ENCODE measurements around the gene NUDT13.

NUDT13 gene

DNA sequence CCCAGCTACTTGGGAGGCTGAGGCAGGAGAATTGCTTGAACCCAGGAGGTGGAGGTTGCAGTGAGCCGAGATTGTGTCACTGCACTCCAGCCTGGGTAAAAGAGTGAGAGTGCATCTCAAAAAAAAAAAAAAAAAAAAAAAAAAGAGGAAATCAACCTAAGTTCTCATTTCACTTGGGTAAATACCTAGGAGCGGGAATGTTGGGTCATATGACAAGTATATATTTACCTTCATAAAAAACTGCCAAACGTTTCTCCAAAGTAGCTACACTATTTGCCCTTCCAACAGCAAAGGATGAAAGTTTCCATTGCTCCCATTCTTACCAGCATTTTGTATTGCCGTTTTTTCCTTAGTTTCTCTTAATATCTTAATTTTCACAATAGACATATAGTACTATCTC, 23.4 kb upstream of the NUDT13 start:
- H3K36me3 ChIP-seq (ENCODE audit: control insufficient read depth, insufficient read depth, low read length): no peaks in the 10 kb centered on the region
- no peaks in the 10 kb centered on the region for H3K27me3 ChIP-seq (ENCODE audit: control insufficient read depth, insufficient read depth, low read length)
- H3K4me1 ChIP-seq (ENCODE audit: control insufficient read depth, insufficient read depth, low read length): no peaks in the 10 kb centered on the region
- no peak overlapping the region for H3K4me3 ChIP-seq (ENCODE audit: low read depth, low read length)
- H3K9me3 ChIP-seq (ENCODE audit: control insufficient read depth, insufficient read depth, low read depth, low read length): no peaks in the 10 kb centered on the region
- no peak overlapping the region for H3K27ac ChIP-seq (ENCODE audit: low read depth, low read length)
- no peak overlapping the region for H3K9ac ChIP-seq (ENCODE audit: low read length)

DNA sequence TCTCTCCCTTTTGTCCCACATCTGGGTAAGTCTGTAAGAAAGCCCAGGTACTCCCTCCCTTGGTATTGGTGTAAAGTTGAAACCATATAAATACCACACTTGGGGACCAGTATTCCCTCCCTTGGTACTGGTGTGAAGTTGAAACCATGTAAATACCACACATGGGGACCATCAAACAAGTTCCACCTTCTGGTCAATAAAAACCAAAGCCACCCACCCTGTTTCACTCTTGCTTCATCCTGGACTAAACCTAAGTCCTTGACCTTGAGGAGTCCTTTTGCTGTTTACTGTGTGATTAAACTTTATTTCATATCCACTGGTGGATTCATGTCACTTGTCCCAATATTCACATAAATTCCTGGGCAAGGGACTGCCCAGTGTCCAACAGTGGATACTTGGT, 22.0 kb upstream of the NUDT13 start:
- H3K36me3 ChIP-seq (ENCODE audit: control insufficient read depth, insufficient read depth, low read length): no peaks in the 10 kb centered on the region
- H3K4me1 ChIP-seq (ENCODE audit: control insufficient read depth, insufficient read depth, low read length): no peaks in the 10 kb centered on the region
- H3K9me3 ChIP-seq (ENCODE audit: control insufficient read depth, insufficient read depth, low read depth, low read length): no peaks in the 10 kb centered on the region
- H3K27me3 ChIP-seq (ENCODE audit: control insufficient read depth, insufficient read depth, low read length): no peaks in the 10 kb centered on the region
- no peak overlapping the region for H3K9ac ChIP-seq (ENCODE audit: low read length)
- H3K27ac ChIP-seq (ENCODE audit: low read depth, low read length): no peak overlapping the region
- H3K4me3 ChIP-seq (ENCODE audit: low read depth, low read length): no peak overlapping the region

DNA sequence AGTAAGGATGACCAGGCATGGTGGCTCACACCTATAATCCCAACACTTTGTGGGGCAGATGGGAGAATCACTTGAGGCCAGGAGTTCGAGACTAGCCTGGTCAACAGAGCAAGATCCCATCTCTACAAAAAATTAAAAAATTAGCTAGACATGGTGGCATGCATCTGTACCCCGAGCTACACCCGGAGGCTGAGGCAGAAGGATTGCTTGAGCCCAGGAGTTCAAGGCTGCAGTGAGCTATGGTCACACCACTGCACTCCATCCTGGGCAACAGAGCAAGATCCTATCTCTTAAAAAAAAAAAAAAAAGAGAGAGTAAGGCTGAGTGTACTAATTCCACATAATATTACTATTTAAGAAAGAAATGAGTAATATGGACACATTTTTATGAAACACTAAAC, 17.4 kb upstream of the NUDT13 start:
- Histone ChIP-seq H3K4me1 (ENCODE audit: control insufficient read depth, insufficient read depth, low read length) (peaks cover 11% of the 10 kb centered on the region), H3K27ac (ENCODE audit: low read depth, low read length) (no peak overlapping the region), H3K4me3 (ENCODE audit: low read depth, low read length) (no peak overlapping the region), H3K27me3 (ENCODE audit: control insufficient read depth, insufficient read depth, low read length) (no peaks in the 10 kb centered on the region), H3K9me3 (ENCODE audit: control insufficient read depth, insufficient read depth, low read depth, low read length) (no peaks in the 10 kb centered on the region), H3K36me3 (ENCODE audit: control insufficient read depth, insufficient read depth, low read length) (no peaks in the 10 kb centered on the region), H3K9ac (ENCODE audit: low read length) (no peak overlapping the region)

DNA sequence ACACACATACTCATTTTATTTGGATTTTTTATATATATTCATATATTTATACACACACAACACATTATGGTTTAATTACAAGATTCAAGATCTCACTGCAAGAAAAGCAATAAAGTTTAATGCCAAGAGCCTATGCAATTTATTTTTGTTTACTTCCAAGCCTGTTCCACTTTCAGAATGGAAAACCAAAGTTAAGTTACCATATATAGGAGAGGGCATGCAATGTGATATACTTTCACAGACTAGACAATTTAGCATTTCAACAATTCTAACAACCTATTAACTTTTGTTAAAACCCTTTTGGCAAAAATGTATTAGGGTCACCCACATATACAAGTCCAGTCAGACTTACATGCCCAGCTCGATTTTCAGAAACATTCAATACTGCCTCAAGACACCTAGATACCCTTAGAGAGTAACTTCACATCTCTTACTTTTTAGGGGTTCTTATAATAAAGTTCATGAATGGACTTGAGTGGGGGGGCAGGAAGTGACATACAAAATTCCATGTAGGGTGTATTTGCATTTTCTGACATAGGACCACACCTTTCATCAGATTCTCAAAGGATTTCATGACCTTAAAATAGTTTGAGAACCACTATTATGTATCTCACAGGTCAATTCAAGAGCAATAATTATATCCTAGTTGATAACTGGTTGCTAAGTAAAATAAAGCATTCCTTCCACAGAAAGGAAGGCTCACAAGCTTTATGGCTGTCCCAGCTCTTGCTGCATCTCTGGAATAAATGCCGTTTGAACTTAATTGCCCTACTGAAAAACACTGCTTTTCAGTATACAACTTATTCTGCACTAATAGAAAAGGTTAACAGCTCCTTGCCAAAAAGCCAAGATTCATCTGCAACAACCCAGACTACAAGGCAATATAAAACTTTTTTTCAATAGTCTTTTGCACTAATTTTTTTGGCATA, 16.1 kb upstream of the NUDT13 start:
- Histone ChIP-seq H3K9ac (ENCODE audit: low read length) (peak overlapping the region; percentile 1), H3K36me3 (ENCODE audit: control insufficient read depth, insufficient read depth, low read length) (no peaks in the 10 kb centered on the region), H3K9me3 (ENCODE audit: control insufficient read depth, insufficient read depth, low read depth, low read length) (no peaks in the 10 kb centered on the region), H3K4me3 (ENCODE audit: low read depth, low read length) (peak overlapping the region; percentile 94), H3K4me1 (ENCODE audit: control insufficient read depth, insufficient read depth, low read length) (peaks cover 11% of the 10 kb centered on the region), H3K27me3 (ENCODE audit: control insufficient read depth, insufficient read depth, low read length) (no peaks in the 10 kb centered on the region), H3K27ac (ENCODE audit: low read depth, low read length) (no peak overlapping the region)

DNA sequence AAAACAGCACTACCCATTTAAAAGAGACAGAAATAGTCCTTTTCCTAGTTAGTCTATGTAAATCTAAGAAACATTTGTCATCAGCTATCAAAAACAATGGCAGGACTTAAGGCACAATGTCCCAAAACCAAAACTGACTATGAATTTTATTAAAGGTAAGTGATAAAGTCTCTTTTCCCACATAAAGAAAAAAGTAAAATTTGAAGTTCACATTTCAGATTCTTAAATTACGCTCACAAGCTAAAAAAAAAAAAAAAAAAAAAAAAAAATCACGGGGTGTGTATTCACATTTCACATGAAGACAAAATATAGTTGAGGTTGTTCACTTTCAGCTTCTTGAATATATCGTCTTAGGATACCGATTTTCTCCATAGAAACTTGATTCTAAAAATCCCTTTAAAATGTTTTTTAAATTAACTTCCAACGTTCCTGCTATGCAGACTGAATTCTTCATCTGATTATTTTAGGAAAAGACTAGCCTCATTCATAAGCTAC, 15.2 kb upstream of the NUDT13 start:
- H3K27ac ChIP-seq (ENCODE audit: low read depth, low read length): no peak overlapping the region; the same call in 1 of the 2 replicates

DNA sequence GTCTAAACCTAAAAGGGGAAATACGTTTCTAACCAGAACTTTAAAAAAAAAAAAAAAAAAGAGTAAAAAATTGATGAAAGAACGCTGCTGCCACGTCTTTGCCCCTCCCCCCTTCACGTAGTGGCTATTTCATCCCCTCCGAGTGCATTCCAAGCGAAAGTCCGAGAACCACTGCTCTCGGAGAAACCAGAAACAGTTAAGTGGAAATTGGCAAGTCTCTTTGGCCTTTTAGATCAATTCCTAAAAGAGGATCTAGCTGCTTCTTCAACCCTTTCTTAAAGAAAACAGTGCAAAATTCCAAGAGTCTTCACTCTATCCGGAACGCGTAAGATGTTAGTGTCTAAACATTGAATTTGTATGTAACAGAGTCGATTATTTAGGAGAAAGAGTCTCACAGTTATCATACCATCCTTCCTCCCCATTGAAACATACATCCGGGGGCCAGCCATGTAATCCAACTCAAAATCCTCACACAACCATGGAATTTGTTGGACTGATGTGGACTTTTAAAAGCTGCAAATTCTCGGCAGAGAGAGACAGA, 14.7 kb upstream of the NUDT13 start:
- Histone ChIP-seq H3K36me3 (ENCODE audit: control insufficient read depth, insufficient read depth, low read length) (no peaks in the 10 kb centered on the region), H3K4me3 (ENCODE audit: low read depth, low read length) (peak overlapping the region; percentile 94), H3K27me3 (ENCODE audit: control insufficient read depth, insufficient read depth, low read length) (no peaks in the 10 kb centered on the region), H3K9me3 (ENCODE audit: control insufficient read depth, insufficient read depth, low read depth, low read length) (no peaks in the 10 kb centered on the region), H3K4me1 (ENCODE audit: control insufficient read depth, insufficient read depth, low read length) (peaks cover 11% of the 10 kb centered on the region), H3K27ac (ENCODE audit: low read depth, low read length) (peak overlapping the region; percentile 73; the same call in 1 of the 2 replicates), H3K9ac (ENCODE audit: low read length) (peak overlapping the region; percentile 88)

More for the DNA sequence above, 15.2 kb upstream of the NUDT13 start:
- no peaks in the 10 kb centered on the region for H3K36me3 ChIP-seq (ENCODE audit: control insufficient read depth, insufficient read depth, low read length)
- peak overlapping the region; percentile 94 for H3K4me3 ChIP-seq (ENCODE audit: low read depth, low read length)
- H3K9ac ChIP-seq (ENCODE audit: low read length): peak overlapping the region; percentile 88
- H3K27me3 ChIP-seq (ENCODE audit: control insufficient read depth, insufficient read depth, low read length): no peaks in the 10 kb centered on the region
- no peaks in the 10 kb centered on the region for H3K9me3 ChIP-seq (ENCODE audit: control insufficient read depth, insufficient read depth, low read depth, low read length)
- peaks cover 11% of the 10 kb centered on the region for H3K4me1 ChIP-seq (ENCODE audit: control insufficient read depth, insufficient read depth, low read length)

DNA sequence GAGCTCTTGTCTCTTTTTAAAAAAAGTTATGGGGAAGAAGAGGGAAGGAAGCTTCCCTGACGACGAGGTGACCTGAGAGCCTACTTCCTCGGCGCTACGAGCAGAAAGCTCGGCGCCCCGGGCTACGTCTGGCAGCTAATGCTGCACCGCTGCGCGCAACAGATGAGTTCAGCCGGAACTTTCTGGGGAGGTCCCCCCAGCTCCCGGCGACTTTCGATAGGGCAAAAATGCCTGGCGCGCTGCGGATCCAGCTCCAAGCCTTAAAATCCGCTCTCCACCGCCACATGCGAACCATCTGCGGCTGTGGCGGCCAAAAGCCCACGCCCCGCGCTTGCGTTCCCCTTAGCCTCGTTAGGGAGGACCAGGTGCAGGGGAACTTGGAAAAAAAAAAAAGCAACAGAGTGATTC, 14.2 kb upstream of the NUDT13 start:
- H3K9ac ChIP-seq (ENCODE audit: low read length): peak overlapping the region; percentile 88
- no peaks in the 10 kb centered on the region for H3K27me3 ChIP-seq (ENCODE audit: control insufficient read depth, insufficient read depth, low read length)

DNA sequence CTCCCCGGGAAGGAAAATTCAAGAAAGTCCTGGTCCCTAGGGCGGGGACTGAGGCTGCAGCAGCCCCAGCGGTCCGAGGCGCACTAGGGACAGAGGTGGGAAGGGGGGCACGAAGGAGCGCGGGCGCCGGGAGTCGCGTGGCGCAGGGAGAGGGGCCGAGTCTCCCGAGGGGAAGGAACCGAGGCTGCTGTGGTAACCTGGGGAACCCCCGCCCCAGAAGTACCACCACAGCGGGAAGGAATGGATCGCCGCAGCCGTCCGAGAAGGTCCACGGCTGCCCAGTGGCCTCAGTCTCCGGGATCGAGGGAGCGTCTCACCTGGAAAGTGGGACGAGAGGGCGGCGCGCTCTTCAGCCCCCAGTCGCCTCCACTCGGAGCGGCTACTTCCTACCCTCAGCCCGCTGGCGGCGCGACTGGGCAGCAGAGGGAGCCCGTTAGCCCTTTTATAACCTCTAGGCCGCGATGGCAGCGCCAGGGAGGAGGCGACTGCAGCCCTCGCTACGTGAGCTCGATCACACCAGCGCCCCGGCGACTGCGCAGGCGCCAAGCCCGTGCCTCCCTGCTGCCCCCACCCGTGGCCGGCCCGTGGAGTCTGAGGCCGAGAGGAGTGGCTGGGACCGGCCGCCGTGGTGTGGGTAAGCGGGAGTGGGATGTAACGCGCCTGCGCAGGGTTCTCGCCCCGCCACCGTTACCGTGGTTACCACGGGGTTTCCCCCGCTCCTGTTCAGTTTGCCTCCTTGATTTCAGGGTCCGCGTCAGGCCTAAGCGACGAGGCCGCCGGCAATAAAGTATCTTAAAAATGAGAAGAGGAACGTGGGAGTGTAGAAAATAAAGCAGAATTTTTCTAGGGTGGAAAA, 13.6 kb upstream of the NUDT13 start, which contains the start of gene P4HA1:
TSS of gene P4HA1 (minus strand) at position 418 of the 856 bp plus-strand sequence. CDS start 21,983 bp downstream, outside the sequence.
- peak within 1 kb of the TSS; percentile 88 for H3K9ac ChIP-seq (ENCODE audit: low read length)
- peak within 1 kb of the TSS; percentile 73; the same call in 1 of the 2 replicates for H3K27ac ChIP-seq (ENCODE audit: low read depth, low read length)
- peak within 1 kb of the TSS; percentile 94 for H3K4me3 ChIP-seq (ENCODE audit: low read depth, low read length)
- H3K27me3 ChIP-seq (ENCODE audit: control insufficient read depth, insufficient read depth, low read length): no peaks in the 10 kb centered on the region
- H3K9me3 ChIP-seq (ENCODE audit: control insufficient read depth, insufficient read depth, low read depth, low read length): no peaks in the 10 kb centered on the region
- H3K4me1 ChIP-seq (ENCODE audit: control insufficient read depth, insufficient read depth, low read length): peaks cover 11% of the 10 kb centered on the region
- H3K36me3 ChIP-seq (ENCODE audit: control insufficient read depth, insufficient read depth, low read length): no peaks in the 10 kb centered on the region

More for the DNA sequence above, 14.2 kb upstream of the NUDT13 start:
- Histone ChIP-seq H3K36me3 (ENCODE audit: control insufficient read depth, insufficient read depth, low read length) (no peaks in the 10 kb centered on the region), H3K4me3 (ENCODE audit: low read depth, low read length) (peak overlapping the region; percentile 94), H3K4me1 (ENCODE audit: control insufficient read depth, insufficient read depth, low read length) (peaks cover 11% of the 10 kb centered on the region), H3K27ac (ENCODE audit: low read depth, low read length) (peak overlapping the region; percentile 73; the same call in 1 of the 2 replicates), H3K9me3 (ENCODE audit: control insufficient read depth, insufficient read depth, low read depth, low read length) (no peaks in the 10 kb centered on the region)

DNA sequence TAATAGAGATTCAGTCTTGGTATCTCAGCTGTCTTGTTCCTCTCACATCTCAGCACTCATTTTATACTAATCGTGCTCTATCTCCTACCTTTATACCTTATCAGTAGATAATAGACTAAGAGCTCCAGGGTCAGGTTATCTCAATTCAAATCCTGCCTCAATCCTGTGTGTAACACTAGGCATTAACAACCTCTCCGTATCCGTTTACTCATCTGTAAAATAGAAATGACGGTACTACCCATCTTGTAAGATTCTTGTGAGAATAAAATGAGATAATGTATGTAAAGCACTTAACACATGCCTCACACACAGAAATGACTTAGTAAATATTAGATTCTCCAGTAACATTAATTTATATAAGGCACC, 13.0 kb upstream of the NUDT13 start:
- H3K27ac ChIP-seq (ENCODE audit: low read depth, low read length): no peak overlapping the region
- no peaks in the 10 kb centered on the region for H3K27me3 ChIP-seq (ENCODE audit: control insufficient read depth, insufficient read depth, low read length)
- H3K9me3 ChIP-seq (ENCODE audit: control insufficient read depth, insufficient read depth, low read depth, low read length): no peaks in the 10 kb centered on the region
- no peaks in the 10 kb centered on the region for H3K36me3 ChIP-seq (ENCODE audit: control insufficient read depth, insufficient read depth, low read length)
- peak overlapping the region; percentile 94 for H3K4me3 ChIP-seq (ENCODE audit: low read depth, low read length)
- H3K9ac ChIP-seq (ENCODE audit: low read length): peak overlapping the region; percentile 88
- peaks cover 11% of the 10 kb centered on the region for H3K4me1 ChIP-seq (ENCODE audit: control insufficient read depth, insufficient read depth, low read length)

DNA sequence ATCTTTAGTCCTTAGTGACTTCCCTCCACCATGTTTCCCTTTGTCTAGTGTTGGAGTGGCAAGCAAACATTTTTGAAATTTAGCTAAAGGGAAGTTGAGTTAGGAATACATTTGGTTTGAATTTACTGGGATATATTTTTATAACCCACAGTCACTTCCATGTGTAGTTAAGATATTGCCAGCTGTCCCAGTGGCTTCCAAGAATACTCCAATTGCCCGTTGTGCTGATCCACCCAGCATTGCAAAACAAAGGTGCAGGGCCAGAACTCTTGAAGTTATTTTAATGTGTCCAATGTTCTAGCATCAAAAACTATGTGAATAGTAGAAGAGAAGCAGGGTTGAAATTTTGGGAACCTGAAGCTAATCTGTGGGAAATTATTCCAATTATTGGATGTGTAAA, 11.1 kb upstream of the NUDT13 start:
- Histone ChIP-seq H3K9ac (ENCODE audit: low read length) (no peak overlapping the region), H3K9me3 (ENCODE audit: control insufficient read depth, insufficient read depth, low read depth, low read length) (no peaks in the 10 kb centered on the region), H3K27me3 (ENCODE audit: control insufficient read depth, insufficient read depth, low read length) (no peaks in the 10 kb centered on the region), H3K36me3 (ENCODE audit: control insufficient read depth, insufficient read depth, low read length) (no peaks in the 10 kb centered on the region), H3K4me3 (ENCODE audit: low read depth, low read length) (no peak overlapping the region), H3K4me1 (ENCODE audit: control insufficient read depth, insufficient read depth, low read length) (peaks cover 8% of the 10 kb centered on the region), H3K27ac (ENCODE audit: low read depth, low read length) (no peak overlapping the region)
